ENCODE results near the gene ALKBH3.

- TF ChIP-seq EZH2 (IDR thresholded peaks at IDR 0.05) = no peak
- no peak for TF ChIP-seq CTCF (IDR thresholded peaks at IDR 0.05)
- no peak for TF ChIP-seq EZH2phosphoT487 (IDR thresholded peaks at IDR 0.05)
Measured at GRCh38 chr11:43835104-43835503, 45.5 kb upstream of the ALKBH3 start.
